IPS DF 4.7 (cell line): ENCODE measurements around the gene RGS12.

Experiments
- DNase-seq: peaks from one replicate; pipeline ENCODE4 v3.0.0-alpha.2; 2013; ENCODE audit warnings: low spot score; ENCODE audit errors: extremely low read depth

The RGS12 gene, protein sequence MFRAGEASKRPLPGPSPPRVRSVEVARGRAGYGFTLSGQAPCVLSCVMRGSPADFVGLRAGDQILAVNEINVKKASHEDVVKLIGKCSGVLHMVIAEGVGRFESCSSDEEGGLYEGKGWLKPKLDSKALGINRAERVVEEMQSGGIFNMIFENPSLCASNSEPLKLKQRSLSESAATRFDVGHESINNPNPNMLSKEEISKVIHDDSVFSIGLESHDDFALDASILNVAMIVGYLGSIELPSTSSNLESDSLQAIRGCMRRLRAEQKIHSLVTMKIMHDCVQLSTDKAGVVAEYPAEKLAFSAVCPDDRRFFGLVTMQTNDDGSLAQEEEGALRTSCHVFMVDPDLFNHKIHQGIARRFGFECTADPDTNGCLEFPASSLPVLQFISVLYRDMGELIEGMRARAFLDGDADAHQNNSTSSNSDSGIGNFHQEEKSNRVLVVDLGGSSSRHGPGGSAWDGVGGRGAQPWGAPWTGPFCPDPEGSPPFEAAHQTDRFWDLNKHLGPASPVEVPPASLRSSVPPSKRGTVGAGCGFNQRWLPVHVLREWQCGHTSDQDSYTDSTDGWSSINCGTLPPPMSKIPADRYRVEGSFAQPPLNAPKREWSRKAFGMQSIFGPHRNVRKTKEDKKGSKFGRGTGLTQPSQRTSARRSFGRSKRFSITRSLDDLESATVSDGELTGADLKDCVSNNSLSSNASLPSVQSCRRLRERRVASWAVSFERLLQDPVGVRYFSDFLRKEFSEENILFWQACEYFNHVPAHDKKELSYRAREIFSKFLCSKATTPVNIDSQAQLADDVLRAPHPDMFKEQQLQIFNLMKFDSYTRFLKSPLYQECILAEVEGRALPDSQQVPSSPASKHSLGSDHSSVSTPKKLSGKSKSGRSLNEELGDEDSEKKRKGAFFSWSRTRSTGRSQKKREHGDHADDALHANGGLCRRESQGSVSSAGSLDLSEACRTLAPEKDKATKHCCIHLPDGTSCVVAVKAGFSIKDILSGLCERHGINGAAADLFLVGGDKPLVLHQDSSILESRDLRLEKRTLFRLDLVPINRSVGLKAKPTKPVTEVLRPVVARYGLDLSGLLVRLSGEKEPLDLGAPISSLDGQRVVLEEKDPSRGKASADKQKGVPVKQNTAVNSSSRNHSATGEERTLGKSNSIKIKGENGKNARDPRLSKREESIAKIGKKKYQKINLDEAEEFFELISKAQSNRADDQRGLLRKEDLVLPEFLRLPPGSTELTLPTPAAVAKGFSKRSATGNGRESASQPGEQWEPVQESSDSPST (N-terminal part only)

DNA sequence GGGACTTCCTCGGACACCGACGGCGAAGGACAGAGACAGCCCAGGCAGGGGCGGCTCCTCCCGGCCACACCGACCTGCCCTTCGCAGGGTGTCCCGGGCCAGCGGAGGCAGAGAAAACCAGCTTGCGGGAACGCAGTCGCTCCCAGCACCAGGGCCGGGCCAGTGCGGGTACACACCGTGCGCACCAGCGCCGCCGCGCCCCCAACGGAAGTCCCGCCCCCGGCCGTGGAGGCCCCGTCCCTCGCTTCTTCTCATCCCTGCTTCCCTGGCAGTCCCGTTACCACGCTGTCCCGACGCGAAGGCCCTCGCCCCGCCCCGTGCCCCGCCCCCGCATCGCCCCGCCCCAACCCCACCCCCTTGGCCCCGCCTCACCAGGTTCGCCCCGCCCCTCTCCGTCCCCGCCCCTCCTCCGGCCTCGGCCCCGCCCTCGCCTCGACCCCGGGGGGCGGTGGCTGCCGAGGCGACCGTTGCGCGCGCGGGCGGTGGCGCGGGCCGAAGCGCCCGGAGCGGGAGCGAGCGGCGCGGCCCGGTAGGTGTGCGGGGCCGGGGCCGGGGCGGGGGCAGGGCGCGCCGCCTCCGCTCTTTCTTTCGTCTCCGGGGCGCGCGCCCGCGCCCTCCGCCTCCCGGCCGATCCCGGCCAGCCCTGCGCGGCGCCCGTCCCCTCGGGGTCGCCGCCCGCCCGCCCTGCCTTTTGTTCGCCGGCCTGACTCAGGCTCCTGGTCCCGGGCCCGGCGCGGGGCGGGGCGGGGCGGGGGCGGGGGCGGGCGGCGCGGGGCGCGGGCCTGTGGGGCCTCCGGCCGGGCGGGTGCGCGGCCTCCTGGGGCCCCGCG, at the start of gene RGS12:
Gene RGS12, plus strand, starts transcription at position 451 of the 830 bp plus-strand sequence. CDS start 23,150 bp downstream, outside the sequence.
- DNase-seq = no peak

DNA sequence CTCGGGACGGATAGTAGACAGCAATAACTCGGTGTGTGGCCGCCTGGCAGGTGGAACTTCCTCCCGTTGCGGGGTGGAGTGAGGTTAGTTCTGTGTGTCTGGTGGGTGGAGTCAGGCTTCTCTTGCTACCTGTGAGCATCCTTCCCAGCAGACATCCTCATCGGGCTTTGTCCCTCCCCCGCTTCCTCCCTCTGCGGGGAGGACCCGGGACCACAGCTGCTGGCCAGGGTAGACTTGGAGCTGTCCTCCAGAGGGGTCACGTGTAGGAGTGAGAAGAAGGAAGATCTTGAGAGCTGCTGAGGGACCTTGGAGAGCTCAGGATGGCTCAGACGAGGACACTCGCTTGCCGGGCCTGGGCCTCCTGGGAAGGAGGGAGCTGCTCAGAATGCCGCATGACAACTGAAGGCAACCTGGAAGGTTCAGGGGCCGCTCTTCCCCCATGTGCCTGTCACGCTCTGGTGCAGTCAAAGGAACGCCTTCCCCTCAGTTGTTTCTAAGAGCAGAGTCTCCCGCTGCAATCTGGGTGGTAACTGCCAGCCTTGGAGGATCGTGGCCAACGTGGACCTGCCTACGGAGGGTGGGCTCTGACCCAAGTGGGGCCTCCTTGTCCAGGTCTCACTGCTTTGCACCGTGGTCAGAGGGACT, 49.6 kb upstream of the RGS12 start:
- DNase-seq = no peak

DNA sequence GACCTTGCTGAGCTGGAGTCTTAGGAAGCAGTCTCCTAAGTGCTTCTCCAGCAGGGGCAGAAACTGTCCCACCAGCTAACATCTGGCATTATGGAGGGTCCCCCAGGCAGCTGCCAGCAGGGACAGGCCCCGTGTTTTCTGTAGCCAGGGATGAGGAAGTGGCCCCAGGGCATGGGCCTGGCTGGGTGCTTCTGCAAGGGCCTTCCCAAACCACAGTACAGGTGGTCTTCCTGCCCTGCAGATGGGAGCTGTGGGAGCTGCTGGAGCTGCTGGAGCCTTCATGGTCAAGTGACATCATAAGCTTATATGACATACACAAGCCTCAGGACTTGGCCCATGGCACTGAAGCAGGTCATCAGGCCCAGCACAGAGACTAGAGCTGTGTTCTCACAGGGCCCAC, 48.8 kb upstream of the RGS12 start:
- DNase-seq = no peak

DNA sequence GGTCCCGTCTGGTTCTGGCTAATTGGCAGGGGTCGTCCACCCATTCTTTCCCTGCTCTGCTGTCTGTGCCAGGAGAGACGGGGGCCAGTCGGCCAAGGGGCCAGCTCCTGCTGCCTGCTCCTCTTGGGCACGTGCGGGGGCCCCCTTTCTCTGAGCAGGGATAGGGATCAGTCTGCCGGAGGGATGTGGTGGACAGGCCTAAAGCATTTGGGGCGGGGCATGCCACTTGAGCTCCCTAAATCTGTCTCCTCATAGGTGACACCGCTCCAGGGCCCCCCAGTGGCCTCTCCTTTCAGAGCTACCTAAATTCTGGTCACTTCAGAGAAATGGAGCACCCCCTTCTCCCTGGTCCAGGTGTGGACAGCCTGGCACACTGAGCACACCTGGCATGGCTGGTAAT, 48.1 kb upstream of the RGS12 start:
- no peak for DNase-seq

DNA sequence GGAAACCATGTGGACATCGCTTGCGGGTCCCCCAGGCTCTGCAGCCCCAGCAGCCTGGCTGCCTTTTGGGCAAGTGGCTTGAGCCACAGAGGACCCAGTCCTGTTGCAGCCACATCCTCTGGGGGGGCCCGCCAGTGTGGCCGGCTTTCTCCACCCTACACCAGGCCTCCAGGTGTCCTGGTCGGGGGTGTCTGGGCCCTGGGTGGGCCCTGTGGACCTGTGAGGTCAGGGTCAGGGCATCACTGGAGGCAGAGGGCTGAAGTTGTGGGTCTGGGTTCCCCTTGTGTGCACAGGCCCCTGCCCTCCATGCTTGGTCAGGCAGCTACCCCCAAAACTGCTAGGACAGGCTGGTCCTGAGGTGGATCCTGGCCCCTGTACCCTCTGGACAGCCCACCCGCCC, 47.1 kb upstream of the RGS12 start:
- no peak for DNase-seq

DNA sequence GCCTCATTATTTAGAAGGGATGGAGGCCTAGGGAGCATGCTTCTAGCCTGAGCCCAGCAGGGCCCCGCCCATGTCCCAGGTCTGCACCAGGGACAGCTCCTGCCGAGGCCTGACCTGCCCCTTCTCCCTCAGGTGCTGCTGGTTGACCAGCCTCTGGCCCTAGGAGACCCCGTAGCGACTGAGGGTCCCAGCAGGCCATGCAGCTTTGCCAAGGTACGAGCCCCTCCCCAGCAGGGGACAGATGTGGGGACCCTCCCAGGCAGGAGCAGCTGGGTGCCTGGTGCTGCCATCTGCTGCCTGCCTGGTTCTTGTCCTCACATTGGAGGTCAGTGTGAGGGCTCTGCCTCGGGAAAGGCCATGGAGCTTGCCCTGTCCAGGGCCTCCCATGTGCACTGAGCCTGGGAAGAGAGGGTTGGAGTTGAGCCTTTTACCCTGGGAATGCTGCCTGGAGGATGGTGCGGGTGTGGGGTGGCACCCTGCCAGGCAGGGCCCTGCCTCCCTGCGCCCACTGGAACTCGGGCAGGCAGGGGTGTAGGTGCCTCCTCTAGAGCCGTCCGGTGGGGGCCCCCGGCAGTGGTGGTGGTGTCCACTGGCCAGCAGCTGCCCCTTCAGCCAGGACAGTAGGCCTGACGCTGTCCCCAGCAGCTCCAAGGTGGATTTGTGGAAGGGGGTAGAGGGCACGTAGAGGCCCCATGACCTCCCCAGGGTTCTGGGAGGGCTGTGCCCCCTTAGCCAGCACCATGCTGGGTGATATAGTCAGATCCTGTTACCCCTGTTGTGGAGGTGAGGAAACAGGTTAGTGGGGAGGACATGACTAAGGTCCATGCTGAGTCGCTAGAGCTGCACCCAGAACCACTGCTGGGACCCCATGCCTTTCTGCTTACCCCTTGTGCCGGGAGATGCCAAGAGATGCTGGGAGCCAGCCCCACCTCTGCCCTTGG, 46.1 kb upstream of the RGS12 start:
- DNase-seq = no peak

DNA sequence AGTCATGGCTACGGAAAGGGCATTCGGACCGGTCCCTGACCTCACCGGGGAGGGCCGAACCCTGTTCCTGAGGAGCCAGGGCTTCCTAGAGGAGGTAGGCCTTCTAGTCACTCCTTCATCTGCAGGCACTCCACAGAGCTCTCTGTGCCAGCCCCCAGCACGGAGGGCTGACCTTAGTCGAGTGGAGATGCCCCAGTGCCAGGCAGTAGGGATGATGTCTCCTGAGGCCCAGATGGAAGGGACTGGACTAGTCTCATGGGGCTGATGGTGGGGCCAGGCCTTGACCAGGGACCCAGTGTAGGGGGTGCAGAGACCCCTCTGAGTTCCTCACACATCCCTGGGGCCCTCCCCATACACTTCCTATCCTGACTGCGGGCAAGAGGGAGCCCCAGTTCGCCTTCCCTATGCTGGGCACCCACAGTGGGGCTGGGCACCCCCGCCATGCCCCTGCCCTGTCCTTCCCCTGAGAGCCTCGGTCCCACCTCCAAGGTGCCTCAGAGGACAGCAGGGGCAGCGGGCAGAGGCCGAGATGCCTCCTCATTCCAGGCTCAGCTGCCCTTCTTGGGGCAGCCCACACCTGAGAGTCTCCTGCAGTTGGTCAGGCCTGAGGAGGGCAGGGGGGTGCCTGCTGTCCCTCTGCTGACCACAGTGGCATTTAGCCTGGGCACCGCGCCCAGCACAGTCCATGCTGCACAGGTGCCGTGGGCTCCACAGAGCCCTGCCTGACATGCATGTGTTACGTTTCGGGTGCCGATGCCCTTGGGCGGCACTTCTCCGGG, 45.2 kb upstream of the RGS12 start:
- no peak for DNase-seq

DNA sequence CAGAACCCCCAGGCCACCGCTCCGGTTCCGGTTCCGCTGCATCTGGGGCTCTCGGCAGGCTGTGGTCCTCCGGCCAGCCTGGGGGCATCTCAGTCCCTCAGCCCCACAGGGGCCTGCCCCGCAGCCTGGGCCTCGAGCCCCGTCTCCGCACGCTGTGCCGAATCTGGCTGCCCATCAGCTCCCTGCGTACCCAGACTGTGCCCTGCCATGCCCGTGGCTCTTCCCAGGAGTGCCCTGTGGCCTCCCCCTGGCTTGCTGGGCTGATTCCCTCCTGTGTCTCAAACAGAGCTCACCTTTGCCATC, 44.7 kb upstream of the RGS12 start:
- DNase-seq = no peak

DNA sequence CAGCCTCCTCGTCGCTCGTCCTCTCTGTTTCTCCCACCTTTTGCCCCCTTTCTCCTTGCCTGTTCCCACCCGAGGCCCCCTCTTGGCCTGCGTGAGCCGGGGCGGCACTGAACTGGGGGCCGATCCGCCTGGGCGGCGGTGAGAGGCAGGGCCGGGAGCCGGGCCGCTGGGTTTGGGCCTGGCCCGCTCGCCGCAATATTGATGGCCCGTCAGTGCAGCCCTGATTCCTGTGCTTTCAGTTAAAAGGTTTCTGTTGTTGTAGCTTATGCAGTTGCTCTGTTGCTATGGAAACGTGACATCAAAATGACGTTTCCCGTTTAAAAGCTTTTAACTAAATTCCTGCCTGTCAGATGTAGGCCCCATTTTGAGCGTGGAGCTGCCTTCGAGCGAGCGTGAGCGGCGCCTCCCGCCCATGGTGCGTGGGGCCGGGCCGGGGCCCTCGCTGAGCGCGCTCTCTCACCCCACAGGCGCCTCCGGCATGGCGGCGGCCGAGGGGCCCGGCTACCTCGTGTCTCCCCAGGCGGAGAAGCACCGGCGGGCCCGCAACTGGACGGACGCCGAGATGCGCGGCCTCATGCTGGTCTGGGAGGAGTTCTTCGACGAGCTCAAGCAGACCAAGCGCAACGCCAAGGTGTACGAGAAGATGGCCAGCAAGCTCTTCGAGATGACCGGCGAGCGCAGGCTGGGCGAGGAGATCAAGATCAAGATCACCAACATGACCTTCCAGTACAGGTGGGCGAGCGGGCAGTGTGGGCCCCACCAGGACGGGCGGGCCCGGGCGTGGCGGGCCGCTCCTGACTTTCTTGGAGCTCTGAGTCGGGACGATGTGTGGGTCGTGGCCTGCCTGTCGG, 43.8 kb upstream of the RGS12 start, which contains the start of gene MSANTD1:
Gene MSANTD1, plus strand, starts transcription at position 349 of the 851 bp plus-strand sequence. Its CDS starts 64 bp downstream, at position 413.
- DNase-seq = no peak

DNA sequence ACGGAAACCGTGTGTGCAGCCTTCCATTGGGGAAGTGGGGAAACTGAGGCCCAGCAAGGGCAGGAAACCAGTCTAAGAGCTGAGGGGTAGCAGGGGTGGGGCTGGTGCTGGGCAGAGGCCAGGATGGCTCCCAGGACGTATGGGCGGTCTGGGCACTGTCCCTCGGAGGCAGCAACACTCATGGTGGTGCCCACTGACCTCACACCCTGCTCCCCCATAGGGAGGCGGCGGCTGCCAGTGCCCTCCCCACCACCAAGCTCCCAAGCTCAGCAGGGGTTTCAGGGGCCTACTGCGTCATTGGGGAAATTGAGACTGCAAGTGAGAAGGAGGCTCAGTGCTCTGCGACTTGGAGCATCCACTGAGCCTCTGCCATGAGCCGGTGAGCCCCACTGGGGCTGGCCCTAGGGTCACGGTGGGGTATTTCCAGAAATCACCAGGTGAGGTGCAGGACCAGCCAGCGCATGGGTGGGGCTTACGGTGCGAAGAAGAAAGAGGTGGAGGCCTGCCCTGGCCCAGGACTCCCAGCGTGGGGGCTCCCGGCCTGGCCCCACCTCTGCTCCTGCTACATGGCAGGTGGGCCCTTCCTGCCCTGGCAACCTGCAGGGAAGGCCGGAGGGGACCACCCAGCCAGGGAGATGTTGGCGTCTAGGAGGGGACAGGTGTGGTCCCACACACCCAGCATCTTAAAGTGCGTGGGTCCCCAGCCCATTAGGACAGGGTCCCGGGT, 42.9 kb upstream of the RGS12 start:
- no peak for DNase-seq

DNA sequence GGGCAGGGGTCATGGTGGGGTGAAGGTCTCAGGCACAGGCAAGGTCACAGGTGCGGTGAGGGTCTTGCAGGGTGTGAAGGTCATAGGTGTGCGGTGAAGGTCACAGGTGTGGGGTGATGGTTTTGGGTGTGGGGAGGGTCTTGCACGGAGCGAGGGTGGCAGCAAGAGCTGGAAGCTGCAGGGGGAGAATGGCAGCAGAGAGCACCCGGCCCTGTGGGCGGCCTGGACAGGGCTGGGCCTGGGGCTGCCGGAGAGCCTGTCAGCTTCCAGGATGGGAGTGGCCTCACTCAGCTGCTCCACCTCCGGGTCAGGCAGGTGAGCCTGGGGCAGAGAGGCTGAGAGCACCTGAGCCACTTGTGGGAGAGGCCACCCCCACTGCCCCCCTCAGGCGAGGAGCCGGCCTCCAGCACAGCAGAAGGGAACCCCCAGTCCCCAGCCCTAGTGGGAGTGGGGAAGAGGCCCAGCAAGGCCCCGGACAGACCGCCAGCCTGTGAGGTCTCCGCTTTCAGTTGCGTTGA, 42.3 kb upstream of the RGS12 start:
- DNase-seq = no peak

DNA sequence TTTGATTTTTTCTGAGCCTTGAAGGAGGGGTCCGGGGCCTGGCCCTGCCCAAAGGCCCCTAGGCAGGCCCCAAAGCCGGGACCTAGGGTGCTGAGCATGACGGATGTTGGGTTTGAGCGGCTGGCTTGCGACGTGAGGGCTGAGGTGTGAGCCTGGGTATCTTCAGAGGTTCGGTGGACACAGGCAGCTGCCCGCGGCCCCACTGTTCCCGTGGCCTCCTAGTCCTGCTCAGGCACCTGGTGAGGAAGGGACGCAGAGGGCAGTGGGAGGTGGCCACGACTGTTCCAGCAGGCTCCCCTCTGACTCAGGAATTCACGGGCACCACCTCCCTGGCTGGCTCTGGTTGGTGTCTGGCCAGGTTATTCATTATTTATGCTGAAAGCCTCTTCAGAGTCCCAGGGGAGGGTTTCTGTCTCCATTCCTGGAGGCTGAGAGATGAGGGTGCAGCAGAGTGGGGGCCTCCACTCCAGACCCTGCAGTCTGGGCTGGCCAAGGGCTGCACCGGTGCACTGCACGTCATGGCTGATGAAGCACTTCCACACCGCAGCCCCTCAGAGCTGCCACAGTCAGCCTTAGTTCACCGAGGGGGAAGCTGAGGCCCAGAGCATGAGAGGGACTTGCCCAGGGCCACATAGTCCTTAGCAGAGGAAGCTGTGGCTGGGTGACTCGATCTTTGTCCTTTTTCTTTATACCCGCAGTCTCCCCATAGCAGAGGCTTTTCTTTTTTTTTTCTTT, 41.7 kb upstream of the RGS12 start:
- DNase-seq = no peak

DNA sequence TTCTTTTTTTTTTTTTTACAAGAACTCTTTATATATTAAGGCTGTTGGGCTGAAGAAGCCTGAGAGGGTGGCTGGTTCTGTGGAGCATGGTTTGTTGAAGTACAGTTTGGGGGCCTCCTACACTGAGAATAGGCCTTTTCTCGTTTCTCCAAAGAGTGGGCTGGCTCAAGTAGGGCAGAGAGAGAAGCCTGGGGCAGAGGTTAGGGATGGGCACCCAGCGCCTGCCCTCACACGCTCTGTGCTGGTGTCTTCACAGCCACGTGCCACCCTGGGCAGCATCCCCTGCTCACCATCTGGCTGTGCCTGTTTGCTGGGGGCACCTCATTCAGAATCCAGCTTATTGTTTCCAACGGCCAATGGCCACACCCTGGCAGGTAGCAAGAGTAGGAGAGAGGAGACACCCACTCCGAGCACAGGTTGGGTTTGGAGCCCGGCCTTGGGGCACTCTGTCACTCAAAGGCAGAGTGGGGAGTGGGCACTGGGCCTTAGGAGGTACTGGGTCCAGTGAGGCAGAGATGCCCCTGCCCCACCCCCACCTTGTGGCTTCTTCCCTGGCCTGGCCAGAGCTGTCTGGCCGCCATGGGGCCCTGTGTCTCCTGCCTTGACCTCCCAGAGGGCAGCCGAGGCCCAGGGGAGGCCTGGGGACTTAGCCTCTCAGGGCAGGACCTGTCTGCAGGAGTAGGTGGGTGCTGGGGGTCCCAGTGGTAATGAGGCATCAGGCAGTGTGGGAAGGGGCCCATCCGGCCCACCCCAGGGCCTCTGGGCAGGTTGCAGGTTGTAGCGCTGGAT, 40.9 kb upstream of the RGS12 start:
- DNase-seq = no peak

DNA sequence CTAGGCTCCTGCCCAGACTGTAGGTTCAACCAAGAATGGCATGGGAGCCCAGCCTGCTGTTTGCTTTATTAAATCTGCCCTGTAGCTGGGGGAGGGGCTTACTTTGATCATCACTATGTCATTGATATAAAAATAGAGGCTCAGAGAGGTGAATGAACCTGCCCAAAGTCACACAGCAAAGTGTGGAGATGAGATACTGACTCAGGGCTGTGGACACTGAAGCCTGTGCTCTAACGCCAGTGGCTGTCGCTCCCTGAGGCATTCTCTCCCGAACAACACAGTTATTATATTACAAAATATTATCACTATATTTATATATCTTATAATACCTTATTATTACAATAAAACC, 40.4 kb upstream of the RGS12 start:
- no peak for DNase-seq
